SH-SY5Y (cell line): Measurements from ENCODE around the gene ERI2.

Source experiments
- GATA2 ChIP-seq: IDR thresholded peaks from 2 replicates; pipeline ENCODE4 v1.6.1; 2011; ENCODE audit warnings: mild to moderate bottlenecking, low read depth, low read length
- GATA3 ChIP-seq: IDR thresholded peaks from 2 replicates; pipeline ENCODE4 v1.6.1; 2011; ENCODE audit warnings: low read depth, mild to moderate bottlenecking, low read length, moderate library complexity

GRCh38 chr16:20803561-20804214 is 2.6 kb downstream of the ERI2 start:
- TF ChIP-seq GATA3: no peak
- TF ChIP-seq GATA2: no peak
